ENCODE data around the gene NR2E1. TPM values are rescaled to one million over a fixed set of nuclear protein-coding genes. Genes with fewer than 3 reads are reported as not detected.

The NR2E1 gene
- total RNA-seq, 4 donors from 2014 or later, result not detected

- Histone ChIP-seq H3K27ac (no peak overlapping the region), H3K36me3 (no peaks in the 10 kb centered on the region), H3K4me3 (no peak overlapping the region), H3K9me3 (no peaks in the 10 kb centered on the region), H3K4me1 (no peaks in the 10 kb centered on the region), H3K27me3 (no peaks in the 10 kb centered on the region)
- TF ChIP-seq POLR2AphosphoS5 (IDR thresholded peaks at IDR 0.05), result no peak
- TF ChIP-seq POLR2A (IDR thresholded peaks at IDR 0.05), result no peak
- no peak for TF ChIP-seq CTCF (IDR thresholded peaks at IDR 0.05)
- no peak for TF ChIP-seq EP300 (IDR thresholded peaks at IDR 0.05; ENCODE audit: low read depth)
- intact Hi-C loops (cut with DNase I; ENCODE audit: low total_unique reads), result no loop called here
- in situ Hi-C loops (cut with MboI; ENCODE audit: low pct_ligation_motif_present in 1 of 4, low pct_unique_long_range_greater_than_20kb in 1 of 4, low sequenced_read_pairs in 3 of 4), result no loop called here
- 43 to 69% methylated on average over 2 to 14 of the region's 14 CpGs for WGBS, 2 donors (ENCODE audit: low coverage in 1 of 2)
- DNase-seq, result no peak
Measured at GRCh38 chr6:108203189-108204112, 37.6 kb downstream of the NR2E1 start.

GRCh38 chr6:108207013-108207412 lies 41.2 kb downstream of the NR2E1 start:
- TF ChIP-seq CTCF (IDR thresholded peaks at IDR 0.05) (no peak), EP300 (IDR thresholded peaks at IDR 0.05; ENCODE audit: low read depth) (no peak), POLR2AphosphoS5 (IDR thresholded peaks at IDR 0.05) (no peak), POLR2A (IDR thresholded peaks at IDR 0.05) (no peak)
- peaks cover 0 to 19% (median 0%) of the 10 kb centered on the region in 4 donors for H3K36me3 ChIP-seq
- no peak overlapping the region for H3K27ac ChIP-seq
- intact Hi-C loops (cut with DNase I; ENCODE audit: low total_unique reads), result no loop called here
- H3K4me1 ChIP-seq, result no peaks in the 10 kb centered on the region
- no peaks in the 10 kb centered on the region for H3K27me3 ChIP-seq
- 84 to 90% methylated on average over 3 to 4 of the region's 4 CpGs for WGBS, 2 donors (ENCODE audit: low coverage in 1 of 2)
- in situ Hi-C loops (cut with MboI; ENCODE audit: low pct_ligation_motif_present in 1 of 4, low pct_unique_long_range_greater_than_20kb in 1 of 4, low sequenced_read_pairs in 3 of 4), result no loop called here
- no peak for DNase-seq
- H3K9me3 ChIP-seq, result no peaks in the 10 kb centered on the region
- no peak overlapping the region for H3K4me3 ChIP-seq

- no peaks in the 10 kb centered on the region for H3K4me1 ChIP-seq
- no peaks in the 10 kb centered on the region for H3K27me3 ChIP-seq
Measured at GRCh38 chr6:108209738-108210137, 43.9 kb downstream of the NR2E1 start.

More at GRCh38 chr6:108209738-108210137, 43.9 kb downstream of the NR2E1 start:
- intact Hi-C loops (cut with DNase I; ENCODE audit: low total_unique reads), result no loop called here
- in situ Hi-C loops (cut with MboI; ENCODE audit: low pct_ligation_motif_present in 1 of 4, low pct_unique_long_range_greater_than_20kb in 1 of 4, low sequenced_read_pairs in 3 of 4), result no loop called here
- Histone ChIP-seq H3K27ac (no peak overlapping the region), H3K9me3 (no peaks in the 10 kb centered on the region), H3K36me3 (peaks cover 0 to 21% (median 2%) of the 10 kb centered on the region in 4 donors), H3K4me3 (no peak overlapping the region)
- 95 to 98% methylated on average over 5 of the region's 5 CpGs for WGBS, 2 donors (ENCODE audit: low coverage in 1 of 2)
- DNase-seq, result no peak
- TF ChIP-seq CTCF (IDR thresholded peaks at IDR 0.05) (no peak), POLR2AphosphoS5 (IDR thresholded peaks at IDR 0.05) (no peak), POLR2A (IDR thresholded peaks at IDR 0.05) (no peak), EP300 (IDR thresholded peaks at IDR 0.05; ENCODE audit: low read depth) (no peak)

Measured in transverse colon (tissue), 4 donors.